GM21360 (cell line): Measurements from ENCODE around the gene KAZALD1.
"Not testable (repeated sequence)": the region's sequence is repeated elsewhere in the genome, so short reads cannot be mapped to it uniquely, and the experiment has no call there.

Source experiments
- ATAC-seq: cut with Tn5 transposase; IDR thresholded peaks from one replicate; pipeline ENCODE4 v1.9.1; 2021; ENCODE audit warnings: mild to moderate bottlenecking, moderate library complexity; ENCODE audit not compliant: unreplicated experiment

Gene KAZALD1

GRCh38 chr10:101029520-101030295 is 32.1 kb upstream of the KAZALD1 start:
- no peak for ATAC-seq

- no peak for ATAC-seq
These were observed 31.2 kb upstream of the KAZALD1 start for GRCh38 chr10:101030496-101031127.

- peak; percentile 79 for ATAC-seq
These were observed 30.5 kb upstream of the KAZALD1 start, which contains the start of the genes PDZD7 and SFXN3 for GRCh38 chr10:101031128-101031795. TSS of gene PDZD7 (minus strand) at chr10:101031129. CDS start at chr10:101030219, 910 bp downstream. TSS of gene SFXN3 (plus strand) at chr10:101031234. CDS start at chr10:101034695, 3,461 bp downstream.

- ATAC-seq: no peak
These were observed 29.8 kb upstream of the KAZALD1 start for GRCh38 chr10:101031796-101032636.

GRCh38 chr10:101032637-101033224 is 29.1 kb upstream of the KAZALD1 start:
- ATAC-seq: no peak

- ATAC-seq: no peak
These were observed 28.5 kb upstream of the KAZALD1 start for GRCh38 chr10:101033276-101033675.

GRCh38 chr10:101034404-101034803 is 27.4 kb upstream of the KAZALD1 start:
- ATAC-seq: not testable (repeated sequence)

GRCh38 chr10:101035314-101035713 is 26.5 kb upstream of the KAZALD1 start:
- ATAC-seq: no peak

- no peak for ATAC-seq
These were observed 25.7 kb upstream of the KAZALD1 start for GRCh38 chr10:101035916-101036702.

- no peak for ATAC-seq
These were observed 25.1 kb upstream of the KAZALD1 start for GRCh38 chr10:101036726-101037125.

GRCh38 chr10:101038484-101038883 is 23.3 kb upstream of the KAZALD1 start:
- ATAC-seq: no peak

- ATAC-seq: no peak
These were observed 21.7 kb upstream of the KAZALD1 start for GRCh38 chr10:101040061-101040460.

- ATAC-seq: no peak
These were observed 20.9 kb upstream of the KAZALD1 start for GRCh38 chr10:101040851-101041250.

- ATAC-seq: peak; percentile 49
These were observed 20.5 kb upstream of the KAZALD1 start for GRCh38 chr10:101041252-101041761.

GRCh38 chr10:101042118-101042517 is 19.7 kb upstream of the KAZALD1 start:
- ATAC-seq: no peak

GRCh38 chr10:101042667-101043362 is 19.0 kb upstream of the KAZALD1 start:
- ATAC-seq: peak; percentile 88

GRCh38 chr10:101043363-101043707 is 18.5 kb upstream of the KAZALD1 start:
- ATAC-seq: no peak

- no peak for ATAC-seq
These were observed 17.7 kb upstream of the KAZALD1 start for GRCh38 chr10:101044117-101044516.
